Prostate gland (tissue), 2 donors: ENCODE measurements around the gene SLC7A11. TPM values are rescaled to one million over a fixed set of nuclear protein-coding genes. Genes with fewer than 3 reads are reported as not detected.

ENCODE experiments used
- DNase-seq: peaks from one replicate; pipeline ENCODE4 v3.0.0-alpha.2; 2019; ENCODE audit warnings: low spot score
- H3K27ac ChIP-seq, 2 donors: fragments of 200-600 bp; sonication (generic); 2 replicates each; pipeline ENCODE4 v1.5.1; 2017 to 2019
- H3K27me3 ChIP-seq: fragments of 200-600 bp; sonication (generic); replicated peaks from 2 replicates; pipeline ENCODE4 v1.5.1; 2019; ENCODE audit not compliant: insufficient read depth
- H3K36me3 ChIP-seq, 2 donors: fragments of 200-600 bp; sonication (generic); 1 replicate in 1 of 2; 2 replicates in 1 of 2; pipeline versions ENCODE4 v1.5.1 to v1.8.1; 2017 to 2019
- H3K4me1 ChIP-seq: fragments of 200-600 bp; sonication (generic); replicated peaks from 2 replicates; pipeline ENCODE4 v1.5.1; 2019
- H3K4me3 ChIP-seq, 2 donors: fragments of 200-600 bp; sonication (generic); 2 replicates each; pipeline ENCODE4 v1.5.1; 2017 to 2019
- H3K9me3 ChIP-seq: fragments of 200-600 bp; sonication (generic); 2 replicates; pipeline ENCODE4 v1.5.1; 2017
- CTCF ChIP-seq, 4 experiments: fragments of 200-600 bp in 2 of 4; fragments of 450-650 bp in 2 of 4; sonication (generic) in 2 of 4; IDR thresholded peaks; 1 replicate in 3 of 4; 2 replicates in 1 of 4; pipeline ENCODE4 v1.5.1; 2016 to 2019; ENCODE audit warnings: antibody characterized with exemption in 4 of 4, mild to moderate bottlenecking in 2 of 4, moderate library complexity in 2 of 4
- POLR2A ChIP-seq: fragments of 450-650 bp; IDR thresholded peaks from one replicate; pipeline ENCODE4 v1.6.1; 2016; ENCODE audit warnings: antibody characterized with exemption, mild to moderate bottlenecking
- POLR2AphosphoS5 ChIP-seq: sonication (generic); formaldehyde crosslinking; IDR thresholded peaks from one replicate; pipeline ENCODE4 v1.6.1; 2017; ENCODE audit warnings: antibody characterized with exemption
- WGBS: methylation state at CpG from one replicate; pipeline ENCODE4 v1.1.5; 2018; 5-methylcytosine and 5-hydroxymethylcytosine counted together
- intact Hi-C: fragments of 100-400 bp; cut with DNase I; formaldehyde crosslinking; loops from one replicate; pipeline ENCODE4 v1.14.2; 2022
- total RNA-seq, 2 donors: library from RNA; depleted of rRNA; stranded (reverse); fragments of >200 nt; gene quantifications; one replicate each; pipeline ENCODE4 v1.1.0, GENCODE V29; 2016

The SLC7A11 gene
- total RNA-seq, 2 donors from 2014 or later = 1.3 to 1.5 TPM

GRCh38 chr4:138193963-138194362, 48.2 kb downstream of the SLC7A11 start:
- intact Hi-C loops = no loop called here
- TF ChIP-seq CTCF (IDR thresholded peaks at IDR 0.05) = no peak
- TF ChIP-seq POLR2AphosphoS5 = no peak
- TF ChIP-seq POLR2A = no peak

DNA sequence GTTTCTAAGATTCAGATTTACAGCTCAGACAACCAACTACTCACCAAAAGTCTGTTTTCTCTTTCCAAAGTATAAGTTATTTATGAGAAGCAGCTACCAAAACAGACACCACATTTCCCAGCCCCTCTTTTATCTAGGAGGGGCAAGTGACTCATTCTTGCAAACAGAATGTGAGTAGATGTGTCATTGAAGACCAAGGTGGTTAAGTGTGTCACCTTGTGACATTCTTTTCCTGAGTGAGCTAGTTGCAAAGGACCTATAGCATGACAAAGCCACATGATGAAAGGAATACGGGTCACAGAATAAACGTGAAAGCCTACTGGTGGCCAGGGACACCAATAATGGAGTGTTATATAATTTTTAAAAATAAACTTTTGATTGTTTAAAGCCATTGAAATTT, 50.0 kb downstream of the SLC7A11 start:
- no peak overlapping the region for H3K4me3 ChIP-seq

More at GRCh38 chr4:138193963-138194362, 48.2 kb downstream of the SLC7A11 start:
- Histone ChIP-seq H3K9me3 (no peaks in the 10 kb centered on the region), H3K27me3 (no peaks in the 10 kb centered on the region), H3K36me3 (no peaks in the 10 kb centered on the region), H3K27ac (no peak overlapping the region), H3K4me3 (no peak overlapping the region), H3K4me1 (no peaks in the 10 kb centered on the region)
- 97% methylated on average over 1 of the region's 1 CpG for WGBS
- no peak for DNase-seq

GRCh38 chr4:138190452-138190858, 51.7 kb downstream of the SLC7A11 start:
- H3K36me3 ChIP-seq = no peaks in the 10 kb centered on the region
- no peaks in the 10 kb centered on the region for H3K27me3 ChIP-seq
- 70% methylated on average over 3 of the region's 3 CpGs for WGBS
- no peak overlapping the region for H3K4me3 ChIP-seq
- no peaks in the 10 kb centered on the region for H3K9me3 ChIP-seq
- TF ChIP-seq POLR2AphosphoS5 (no peak), POLR2A (no peak), CTCF (IDR thresholded peaks at IDR 0.05) (no peak)
- H3K4me1 ChIP-seq = no peaks in the 10 kb centered on the region
- no peak for DNase-seq
- intact Hi-C loops = no loop called here
- no peak overlapping the region for H3K27ac ChIP-seq

More for the DNA sequence above, 50.0 kb downstream of the SLC7A11 start:
- Histone ChIP-seq H3K9me3 (no peaks in the 10 kb centered on the region), H3K27ac (no peak overlapping the region), H3K4me1 (no peaks in the 10 kb centered on the region), H3K27me3 (no peaks in the 10 kb centered on the region), H3K36me3 (no peaks in the 10 kb centered on the region)
- 73% methylated on average over 2 of the region's 2 CpGs for WGBS
- intact Hi-C loops = no loop called here
- no peak for DNase-seq
- TF ChIP-seq POLR2A (no peak), CTCF (IDR thresholded peaks at IDR 0.05) (no peak), POLR2AphosphoS5 (no peak)

DNA sequence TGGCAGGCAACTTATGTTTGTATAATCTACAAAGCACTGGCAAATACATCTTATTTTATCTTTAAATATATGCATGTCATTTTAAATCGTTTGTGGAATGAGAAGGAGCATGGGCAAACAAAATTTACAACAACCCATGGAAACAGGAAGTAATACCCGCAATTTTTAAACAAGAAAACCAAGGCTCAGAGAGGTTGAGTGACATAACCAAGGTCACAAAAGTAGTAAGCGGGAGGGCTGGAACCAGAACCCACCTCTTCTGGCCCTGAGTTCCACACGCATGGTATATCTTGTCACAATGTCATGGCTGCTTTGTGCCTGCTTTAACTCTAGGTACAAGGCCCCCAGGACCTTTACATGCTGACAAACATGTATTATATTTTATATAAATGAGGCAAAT, 52.9 kb downstream of the SLC7A11 start:
- Histone ChIP-seq H3K9me3 (no peaks in the 10 kb centered on the region), H3K27ac (no peak overlapping the region), H3K4me3 (no peak overlapping the region), H3K27me3 (no peaks in the 10 kb centered on the region), H3K4me1 (no peaks in the 10 kb centered on the region), H3K36me3 (no peaks in the 10 kb centered on the region)
- no peak for TF ChIP-seq CTCF (IDR thresholded peaks at IDR 0.05)
- no peak for TF ChIP-seq POLR2AphosphoS5
- TF ChIP-seq POLR2A = no peak
- intact Hi-C loops = loop anchor here (10.0 kb wide), 1 partner anchor 94 kb away; no protein-coding TSS in a partner anchor
- DNase-seq = no peak
- 74% methylated on average over 4 of the region's 4 CpGs for WGBS

GRCh38 chr4:138188406-138189084, 53.6 kb downstream of the SLC7A11 start:
- H3K9me3 ChIP-seq = no peaks in the 10 kb centered on the region
- TF ChIP-seq CTCF (IDR thresholded peaks at IDR 0.05) (no peak), POLR2AphosphoS5 (no peak), POLR2A (no peak)
- intact Hi-C loops = loop anchor here (10.0 kb wide), 1 partner anchor 94 kb away; no protein-coding TSS in a partner anchor
- H3K4me3 ChIP-seq = no peak overlapping the region
- H3K4me1 ChIP-seq = no peaks in the 10 kb centered on the region
- no peak overlapping the region for H3K27ac ChIP-seq
- H3K27me3 ChIP-seq = no peaks in the 10 kb centered on the region
- no peaks in the 10 kb centered on the region for H3K36me3 ChIP-seq
- 84% methylated on average over 5 of the region's 5 CpGs for WGBS
- no peak for DNase-seq
